Bone marrow (tissue), 2 donors: Measurements from ENCODE around the gene LTK.
A peak's percentile ranks its signal among the peaks of the same experiment; 100 is the strongest.

Experiments used
- DNase-seq, 2 donors: peaks; one replicate each; lab custom pipeline; 2025; lab: John Stamatoyannopoulos, UW

Gene LTK

DNA sequence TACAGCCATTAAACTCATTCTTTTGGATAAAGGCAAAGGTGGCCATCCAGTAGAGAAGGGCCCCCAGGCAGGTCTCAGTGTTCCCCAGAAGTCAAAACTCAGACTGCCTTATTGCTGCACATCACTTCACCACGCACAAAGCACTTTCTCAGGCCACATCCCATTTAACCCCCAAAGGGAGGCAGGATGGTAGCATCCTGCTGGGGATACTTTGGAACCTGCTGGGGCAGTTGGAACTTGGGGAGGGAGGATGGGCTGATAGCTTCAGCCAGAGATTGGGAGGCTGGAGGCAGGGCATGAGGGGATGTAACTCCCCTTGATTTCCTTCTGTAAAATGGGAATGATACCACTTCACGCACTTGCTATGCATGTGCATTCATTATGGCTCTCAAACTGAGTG lies 15.0 kb downstream of the LTK start:
- DNase-seq: no peak

- DNase-seq: no peak
Observed at GRCh38 chr15:41495736-41496599, 17.7 kb downstream of the LTK start.

DNA sequence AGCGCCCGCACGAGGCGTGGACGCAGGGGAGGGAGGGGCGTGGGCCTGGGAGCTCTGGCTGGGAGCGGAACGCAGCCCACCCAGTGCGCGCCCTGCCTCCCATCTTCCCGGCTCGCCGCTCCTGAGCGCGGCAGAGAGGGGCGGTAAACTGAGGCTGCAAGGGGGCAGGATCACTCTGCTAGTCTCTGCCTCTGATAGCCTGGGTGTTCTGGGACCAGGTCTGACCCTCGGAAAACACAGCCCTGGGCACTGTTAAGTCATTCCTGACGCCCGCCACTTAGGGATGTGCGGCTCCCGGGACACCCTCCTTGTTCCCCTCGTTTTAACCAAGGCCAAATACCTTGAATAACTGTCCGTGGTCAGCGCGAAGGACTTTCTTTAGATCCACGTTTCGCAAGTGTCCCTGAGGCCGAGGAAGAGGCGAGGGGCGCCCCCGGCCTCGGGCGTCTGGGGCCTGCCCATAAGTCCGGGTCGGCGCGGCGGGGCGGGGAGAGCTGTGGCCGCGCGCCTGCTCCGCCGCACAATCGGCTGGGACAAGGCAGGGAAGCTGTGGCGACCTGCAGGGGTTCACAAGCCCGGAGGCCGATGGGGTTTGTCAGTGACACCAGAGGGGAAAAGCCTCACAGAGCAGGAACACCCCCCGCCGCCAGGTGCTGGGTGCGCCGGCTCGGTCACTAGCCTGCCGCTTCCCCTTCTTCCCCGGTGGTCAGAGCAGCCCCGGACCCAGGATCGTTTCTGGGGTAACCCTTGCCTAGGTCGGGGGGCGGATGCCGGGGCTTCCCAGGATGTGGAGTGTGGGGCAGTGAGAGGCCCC lies 18.5 kb downstream of the LTK start:
- no peak for DNase-seq

GRCh38 chr15:41494190-41494921 lies 19.3 kb downstream of the LTK start:
- DNase-seq: no peak

- DNase-seq: no peak
Observed at GRCh38 chr15:41493902-41494189, 19.8 kb downstream of the LTK start.

- DNase-seq: peak in 1 of 2 donors; percentile 55
Observed at GRCh38 chr15:41493205-41493901, 20.3 kb downstream of the LTK start, which contains the start of gene ITPKA. ITPKA (plus strand) TSS chr15:41493874; CDS start chr15:41493928, 54 bp downstream.

- no peak for DNase-seq
Observed at GRCh38 chr15:41492597-41493204, 20.9 kb downstream of the LTK start.

DNA sequence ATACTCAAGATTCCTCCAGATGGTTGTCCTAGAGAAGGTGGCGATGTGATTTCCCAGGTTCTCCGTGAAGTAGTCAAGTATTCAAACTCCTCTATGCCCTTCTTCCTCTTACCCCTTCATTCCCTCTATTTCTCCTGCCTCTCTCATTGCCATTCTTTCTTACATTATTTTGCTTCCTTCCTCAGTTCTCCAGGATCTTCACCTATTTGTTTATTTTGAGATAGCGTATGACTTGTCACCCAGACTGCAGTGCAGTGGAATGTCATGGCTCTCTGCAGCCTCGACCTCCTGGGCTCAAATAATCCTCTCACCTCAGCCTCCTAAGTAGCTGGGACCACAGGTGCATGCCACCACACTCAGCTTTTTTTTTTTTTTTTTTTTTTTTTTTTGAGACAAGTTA lies 21.7 kb downstream of the LTK start:
- no peak for DNase-seq

DNA sequence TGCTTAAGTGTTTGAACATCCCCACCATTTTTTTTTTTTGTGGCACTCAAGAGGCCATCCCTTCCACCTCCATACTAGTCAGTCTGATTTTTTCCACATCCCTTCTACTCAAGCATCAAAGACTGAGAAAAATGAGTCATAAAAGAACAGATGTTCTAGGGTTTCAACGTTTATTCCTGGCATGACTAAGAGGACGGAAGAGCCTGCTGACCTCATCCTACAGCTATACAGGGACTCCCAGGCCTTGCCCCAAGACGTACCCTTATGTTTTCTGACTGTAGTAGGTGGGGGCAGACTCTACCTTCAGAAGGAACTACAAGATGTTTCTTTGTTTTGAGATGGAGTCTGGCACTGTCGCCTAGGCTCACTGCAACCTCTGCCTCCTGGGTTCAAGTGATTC lies 23.3 kb downstream of the LTK start:
- peak in 1 of 2 donors; percentile 90 for DNase-seq

DNA sequence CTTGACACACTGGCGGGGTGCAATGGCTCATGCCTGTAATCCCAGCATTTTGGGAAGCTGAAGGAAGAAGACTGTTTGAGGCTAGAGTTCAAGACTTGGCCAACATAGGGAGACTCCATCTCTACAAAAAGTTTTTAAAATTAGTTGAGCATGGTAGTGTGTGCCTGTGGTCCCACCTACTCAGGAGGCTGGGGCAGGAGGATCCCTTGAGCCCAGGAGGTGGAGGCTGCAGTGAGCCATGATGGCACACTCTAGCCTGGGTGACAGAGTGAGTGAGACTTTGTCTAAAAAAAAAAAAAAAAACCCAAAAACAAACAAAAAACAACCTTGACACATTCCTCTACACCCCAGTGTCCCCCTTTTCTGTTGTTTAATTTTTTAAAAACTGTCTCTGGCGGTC lies 24.0 kb downstream of the LTK start:
- DNase-seq: no peak

GRCh38 chr15:41487802-41488201 lies 25.8 kb downstream of the LTK start:
- DNase-seq: no peak

DNA sequence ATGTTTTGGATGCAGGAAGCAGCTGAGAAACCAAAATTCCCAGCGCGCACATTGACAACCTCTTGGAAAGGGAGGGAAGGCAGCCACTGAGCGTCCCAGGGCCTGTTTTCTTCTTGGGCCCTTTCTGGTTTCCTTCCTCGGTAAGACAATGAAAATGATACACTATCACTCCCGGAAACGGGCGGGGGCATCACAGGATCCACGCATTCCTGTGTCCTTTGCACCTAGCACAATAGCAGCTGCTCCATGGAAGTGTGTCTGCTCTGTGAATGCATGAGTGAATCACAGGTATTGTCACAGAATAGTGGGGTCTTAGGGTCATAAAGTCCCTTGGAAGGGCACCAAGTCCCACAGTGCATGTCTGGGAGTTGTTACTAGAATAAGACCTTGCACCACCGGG lies 26.2 kb downstream of the LTK start:
- DNase-seq: no peak

DNA sequence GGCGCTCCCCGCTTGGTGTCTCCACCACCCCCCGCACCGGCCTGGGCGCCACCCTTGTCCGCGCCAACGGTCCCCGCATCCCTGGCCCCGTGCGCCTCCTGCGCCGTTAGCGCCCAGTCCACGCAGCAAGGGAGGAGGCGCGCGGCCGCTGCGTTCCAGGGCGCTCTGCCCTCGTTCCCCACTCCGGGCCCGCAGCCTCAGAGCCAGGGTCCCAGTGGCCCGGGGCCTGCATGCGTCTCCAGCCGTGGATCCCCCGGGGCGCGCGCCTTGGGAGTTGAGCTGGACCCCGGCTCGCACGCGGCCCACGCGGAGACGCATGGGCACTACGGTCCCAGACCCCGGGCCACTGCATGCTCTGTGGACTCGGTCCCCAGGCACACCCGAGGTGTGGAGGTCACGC lies 27.3 kb downstream of the LTK start:
- no peak for DNase-seq

- no peak for DNase-seq
Observed at GRCh38 chr15:41484937-41485625, 28.5 kb downstream of the LTK start.

GRCh38 chr15:41483519-41483918 lies 30.1 kb downstream of the LTK start:
- no peak for DNase-seq

- DNase-seq: no peak
Observed at GRCh38 chr15:41483115-41483514, 30.5 kb downstream of the LTK start.

DNA sequence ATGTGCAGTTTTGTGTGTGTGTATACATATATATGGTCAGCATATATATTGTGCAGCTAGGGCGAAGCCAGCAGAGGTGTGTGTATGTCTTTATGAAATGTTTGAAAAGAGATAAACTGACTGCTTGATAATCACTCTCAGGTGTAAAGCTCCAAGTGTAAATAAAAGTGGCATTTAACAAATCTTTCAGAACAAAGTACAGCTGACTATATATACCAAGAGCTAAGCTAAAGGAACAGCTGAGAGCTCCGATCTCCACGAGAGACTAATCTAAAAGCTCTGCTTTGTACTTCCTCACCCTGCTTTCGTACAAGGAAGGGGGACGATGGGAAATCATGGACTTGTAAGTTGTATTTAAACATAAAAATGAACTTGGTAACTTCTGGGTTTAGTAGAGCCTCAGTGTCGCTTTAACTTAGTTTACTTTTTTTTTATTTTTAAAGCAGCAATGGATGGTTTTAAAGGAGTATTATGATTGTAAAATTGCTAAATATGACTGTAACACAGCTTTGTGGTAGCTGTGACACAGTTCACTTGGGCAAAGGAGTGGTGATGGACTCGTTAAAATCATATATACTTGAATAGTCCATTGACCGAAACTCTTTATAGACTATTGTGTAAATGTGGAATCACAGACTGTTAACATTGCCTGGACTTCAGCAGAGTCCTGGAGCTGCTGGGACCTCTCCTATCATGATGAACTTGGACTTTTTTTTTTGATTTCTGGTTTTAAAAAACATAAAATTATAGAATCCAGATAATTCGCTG lies 31.3 kb downstream of the LTK start:
- DNase-seq: no peak

GRCh38 chr15:41480396-41481140 lies 33.1 kb downstream of the LTK start:
- no peak for DNase-seq

- DNase-seq: no peak
Observed at GRCh38 chr15:41476416-41477048, 37.1 kb downstream of the LTK start.
